Stimulated activated naive CD8-positive, alpha-beta T cell treated with anti-CD3 and anti-CD28 coated beads, Interleukin-15, amount 100 ng/mL, for 72 hours (primary cell): ENCODE results near the gene JAML.
"Not testable (repeated sequence)": the region's sequence is repeated elsewhere in the genome, so short reads cannot be mapped to it uniquely, and the experiment has no call there.

Experiments used
- ATAC-seq: fragments of 150-1000 bp; cut with Tn5 transposase; 2 replicates; pipeline ENCODE4 v1.10.0; 2021; ENCODE audit warnings: mild to moderate bottlenecking, moderate library complexity
- DNase-seq, 2 donors: peaks; one replicate each; pipeline ENCODE4 v3.0.0; 2021 to 2022
- H3K27ac Mint-ChIP-seq, 2 donors: one replicate each; pipeline ENCODE4 v1.8.0; 2022; ENCODE audit warnings: mild to moderate bottlenecking in 2 of 2, mixed read lengths in 2 of 2, moderate library complexity in 2 of 2
- H3K27me3 Mint-ChIP-seq: one replicate; pipeline ENCODE4 v1.8.0; 2022; ENCODE audit warnings: mixed read lengths
- H3K4me1 Mint-ChIP-seq: one replicate; pipeline ENCODE4 v1.8.0; 2022; ENCODE audit warnings: mild to moderate bottlenecking, mixed read lengths
- H3K4me3 Mint-ChIP-seq, 2 donors: one replicate each; pipeline ENCODE4 v1.8.0; 2022; ENCODE audit warnings: mild to moderate bottlenecking in 2 of 2, mixed read lengths in 2 of 2, moderate library complexity in 1 of 2
- H3K9me3 Mint-ChIP-seq, 2 donors: one replicate each; pipeline ENCODE4 v1.8.0; 2022; ENCODE audit warnings: mixed read lengths in 2 of 2

Gene JAML

DNA sequence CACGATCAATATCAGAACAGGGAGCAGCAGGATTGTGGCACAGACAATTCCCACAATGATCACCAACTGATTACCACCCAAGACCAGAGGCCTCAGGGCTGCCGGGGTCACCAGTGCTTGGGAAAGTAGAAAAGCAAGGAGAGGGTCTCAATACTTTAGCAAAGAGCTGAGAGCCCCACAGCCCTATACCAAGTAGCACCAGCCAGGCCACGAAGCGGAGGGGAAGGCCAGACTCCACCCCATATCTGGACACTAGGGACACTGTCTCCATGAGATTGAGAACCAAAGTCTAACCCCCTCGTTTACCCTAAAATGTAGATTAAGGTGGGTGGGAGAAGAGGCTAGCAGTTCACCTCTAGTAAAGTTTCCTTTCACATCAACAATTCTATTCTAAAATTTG is 24.3 kb downstream of the JAML start:
- H3K9me3 Mint-ChIP-seq = no peaks in the 10 kb centered on the region
- peaks cover 17% of the 10 kb centered on the region for H3K4me1 Mint-ChIP-seq
- DNase-seq (no peak), ATAC-seq (no peak)
- H3K27ac Mint-ChIP-seq = no peak overlapping the region
- H3K27me3 Mint-ChIP-seq = no peaks in the 10 kb centered on the region
- H3K4me3 Mint-ChIP-seq = peak overlapping the region in 1 of 2 donors; percentile 69

DNA sequence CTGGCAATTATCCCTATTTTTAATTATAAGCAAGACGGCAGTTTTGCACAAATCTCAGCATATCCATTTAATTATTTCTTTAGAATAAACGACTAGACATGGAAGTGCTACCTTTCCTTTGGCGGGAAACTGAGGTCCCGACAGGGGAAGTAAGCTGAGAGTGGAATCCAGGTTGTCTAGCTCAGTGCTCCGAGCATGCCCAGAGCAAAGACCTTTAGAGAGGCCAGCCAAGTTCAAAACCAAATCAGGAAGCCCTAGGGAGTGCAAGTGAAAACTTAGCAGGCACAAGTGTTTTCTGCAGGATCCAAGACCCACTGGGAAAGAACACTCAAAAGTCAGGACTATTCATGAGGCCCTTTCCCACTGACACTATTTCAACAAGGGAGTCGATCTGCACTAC is 25.7 kb downstream of the JAML start:
- Mint-ChIP-seq H3K27ac (peak overlapping the region; percentile 29 to 87), H3K27me3 (no peaks in the 10 kb centered on the region), H3K9me3 (no peaks in the 10 kb centered on the region), H3K4me1 (peaks cover 31% of the 10 kb centered on the region), H3K4me3 (peak overlapping the region in 1 of 2 donors; percentile 36)
- ATAC-seq (no peak), DNase-seq (no peak)

DNA sequence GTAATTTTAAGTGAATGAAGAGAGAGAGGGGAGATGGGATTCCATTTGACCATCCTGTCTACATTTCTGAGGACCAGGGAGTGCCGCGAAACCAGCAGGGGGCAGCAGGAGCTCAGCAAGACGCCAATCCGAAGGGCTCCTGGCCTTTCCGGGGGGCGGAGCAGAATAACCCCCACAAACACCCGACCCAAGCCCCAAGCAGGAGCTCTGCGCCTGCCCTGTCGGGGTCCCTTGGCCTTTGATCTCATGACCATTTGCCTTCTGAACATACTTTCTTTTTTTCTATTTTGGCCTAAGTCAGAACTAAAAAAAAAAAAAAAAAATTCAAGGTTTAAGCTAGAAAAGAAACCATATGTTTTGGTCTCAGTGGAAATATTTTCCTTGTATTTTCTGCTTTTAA is 26.4 kb downstream of the JAML start:
- Mint-ChIP-seq H3K27me3 (no peaks in the 10 kb centered on the region), H3K27ac (peak overlapping the region; percentile 83 to 87), H3K4me3 (peak overlapping the region in 1 of 2 donors; percentile 30), H3K9me3 (no peaks in the 10 kb centered on the region), H3K4me1 (peaks cover 35% of the 10 kb centered on the region)
- ATAC-seq (peak; percentile 34), DNase-seq (peak; percentile 77 to 83)

DNA sequence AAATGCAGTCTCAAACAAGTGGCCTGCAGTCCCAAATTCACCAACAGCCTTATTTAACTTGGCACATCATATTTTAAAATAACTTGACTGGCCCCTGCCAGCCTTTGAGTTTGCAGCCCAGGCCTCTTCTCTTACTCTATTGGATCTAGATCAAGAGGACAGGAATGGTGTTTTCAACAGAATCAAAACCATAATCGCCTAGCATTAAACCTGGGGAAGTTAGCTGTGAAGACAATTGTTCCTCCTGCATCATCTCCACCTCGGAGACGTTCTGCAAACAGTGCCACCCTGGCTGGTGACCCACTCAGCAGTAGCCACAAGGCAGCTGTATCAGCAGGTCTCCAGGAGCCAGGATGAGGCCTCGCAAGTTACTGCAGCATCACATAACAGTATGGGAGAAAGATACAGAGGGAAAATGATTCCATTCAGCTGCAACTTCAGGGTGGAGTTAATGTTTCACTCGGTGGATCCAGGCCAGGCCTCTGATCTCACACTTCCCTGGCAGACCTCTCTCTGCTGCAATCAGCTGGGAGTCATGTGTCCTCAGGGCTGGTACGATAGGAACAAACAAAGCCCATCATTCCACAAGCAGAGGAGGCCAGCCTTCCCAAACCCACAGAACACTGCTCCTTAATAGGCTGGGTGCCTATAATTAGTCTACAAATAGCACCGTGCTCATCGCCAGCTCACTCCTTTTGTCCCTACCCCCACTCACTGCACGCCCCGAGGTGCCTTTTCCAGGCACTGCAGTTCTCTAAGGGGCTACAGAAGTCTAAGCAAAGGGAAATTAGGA is 29.8 kb downstream of the JAML start:
- peak overlapping the region; percentile 41 to 89 for H3K27ac Mint-ChIP-seq
- no peaks in the 10 kb centered on the region for H3K27me3 Mint-ChIP-seq
- H3K9me3 Mint-ChIP-seq = peaks cover 4 to 7% of the 10 kb centered on the region in 2 donors
- no peak overlapping the region for H3K4me3 Mint-ChIP-seq
- ATAC-seq (no peak), DNase-seq (no peak)
- H3K4me1 Mint-ChIP-seq = peaks cover 35% of the 10 kb centered on the region

DNA sequence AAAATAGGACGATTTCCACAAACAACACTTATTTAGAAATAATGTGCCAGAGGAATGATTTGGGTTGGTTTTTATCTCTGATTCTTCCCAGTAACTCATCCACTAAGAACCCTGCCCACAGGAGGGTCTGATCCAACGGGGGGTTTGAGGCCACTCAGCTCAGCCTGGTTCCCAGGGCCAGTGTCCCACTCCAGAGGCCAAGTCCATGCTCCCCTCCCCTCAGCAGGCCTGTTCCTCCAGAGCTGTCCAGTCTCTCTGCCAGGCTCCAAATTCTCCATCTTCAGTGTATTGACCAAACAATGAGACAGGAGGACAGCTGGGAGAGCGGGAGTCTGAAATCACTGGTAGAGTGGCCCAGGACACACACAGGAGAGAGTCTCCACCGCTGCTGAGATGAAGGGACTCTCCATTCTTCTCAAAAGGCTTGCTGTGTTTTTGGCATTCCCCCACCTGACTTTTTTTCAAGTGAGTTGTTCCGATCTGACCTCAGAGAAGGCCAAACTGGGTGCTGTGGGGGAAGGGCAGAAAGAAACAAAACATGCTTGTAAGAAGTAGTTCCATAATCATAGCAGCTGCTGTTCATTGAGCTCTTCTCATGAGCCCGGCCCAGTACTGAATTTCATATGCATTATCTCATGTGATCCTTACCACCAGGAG is 30.8 kb downstream of the JAML start:
- no peak for DNase-seq
- H3K27me3 Mint-ChIP-seq = no peaks in the 10 kb centered on the region

DNA sequence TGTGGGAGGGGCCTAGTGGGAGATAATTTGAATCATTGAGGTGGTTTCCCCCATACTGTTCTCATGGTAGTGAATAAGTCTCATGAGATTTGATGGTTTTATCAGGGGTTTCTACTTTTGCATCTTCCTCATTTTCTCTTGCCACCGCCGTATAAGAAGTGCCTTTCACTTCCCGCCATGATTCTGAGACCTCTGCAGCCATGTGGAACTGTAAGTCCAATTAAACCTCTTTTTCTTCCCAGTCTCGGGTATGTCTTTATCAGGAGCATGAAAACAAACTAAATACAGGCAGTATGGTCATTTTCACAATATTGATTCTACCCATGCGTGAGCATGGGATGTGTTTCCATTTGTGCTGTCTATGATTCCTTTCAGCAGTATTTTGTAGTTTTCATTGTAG is 32.0 kb downstream of the JAML start:
- Mint-ChIP-seq H3K4me1 (peaks cover 19% of the 10 kb centered on the region), H3K27ac (peak overlapping the region in 1 of 2 donors; percentile 55)
- not testable (repeated sequence) for DNase-seq, H3K9me3 Mint-ChIP-seq, ATAC-seq, H3K27me3 Mint-ChIP-seq, H3K4me3 Mint-ChIP-seq

More for the DNA sequence above, 30.8 kb downstream of the JAML start:
- Mint-ChIP-seq H3K4me3 (no peak overlapping the region), H3K27ac (peak overlapping the region; percentile 81 to 82), H3K4me1 (peaks cover 31% of the 10 kb centered on the region), H3K9me3 (peaks cover 4 to 7% of the 10 kb centered on the region in 2 donors)
- ATAC-seq = no peak

DNA sequence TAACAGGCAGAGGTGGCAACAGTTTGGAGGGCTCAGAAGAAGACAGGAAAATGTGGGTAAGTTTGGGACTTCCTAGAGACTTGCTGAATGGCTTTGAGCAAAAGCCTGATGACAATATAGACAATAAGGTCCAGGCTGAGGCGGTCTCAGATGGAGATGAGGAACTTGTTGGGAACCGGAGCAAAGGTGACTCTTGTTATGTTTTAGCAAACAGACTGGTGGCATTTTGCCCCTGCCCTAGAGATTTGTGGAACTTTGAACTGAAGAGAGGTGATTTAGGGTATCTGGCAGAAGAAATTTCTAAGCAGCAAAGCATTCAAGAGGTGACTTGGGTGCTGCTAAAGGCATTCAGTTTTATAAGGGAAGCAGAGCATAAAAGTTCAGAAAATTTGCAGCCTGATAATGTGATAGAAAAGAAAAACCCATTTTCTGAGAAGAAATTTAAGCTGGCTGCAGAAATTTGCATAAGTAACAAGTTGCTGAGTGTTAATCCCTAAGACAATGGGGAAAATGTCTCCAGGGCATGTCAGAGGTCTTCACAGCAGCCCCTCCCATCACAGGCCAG is 33.8 kb downstream of the JAML start:
- not testable (repeated sequence) for DNase-seq, H3K9me3 Mint-ChIP-seq, H3K27me3 Mint-ChIP-seq, H3K4me3 Mint-ChIP-seq, ATAC-seq
- Mint-ChIP-seq H3K4me1 (peaks cover 19% of the 10 kb centered on the region), H3K27ac (peak overlapping the region in 1 of 2 donors; percentile 16)

DNA sequence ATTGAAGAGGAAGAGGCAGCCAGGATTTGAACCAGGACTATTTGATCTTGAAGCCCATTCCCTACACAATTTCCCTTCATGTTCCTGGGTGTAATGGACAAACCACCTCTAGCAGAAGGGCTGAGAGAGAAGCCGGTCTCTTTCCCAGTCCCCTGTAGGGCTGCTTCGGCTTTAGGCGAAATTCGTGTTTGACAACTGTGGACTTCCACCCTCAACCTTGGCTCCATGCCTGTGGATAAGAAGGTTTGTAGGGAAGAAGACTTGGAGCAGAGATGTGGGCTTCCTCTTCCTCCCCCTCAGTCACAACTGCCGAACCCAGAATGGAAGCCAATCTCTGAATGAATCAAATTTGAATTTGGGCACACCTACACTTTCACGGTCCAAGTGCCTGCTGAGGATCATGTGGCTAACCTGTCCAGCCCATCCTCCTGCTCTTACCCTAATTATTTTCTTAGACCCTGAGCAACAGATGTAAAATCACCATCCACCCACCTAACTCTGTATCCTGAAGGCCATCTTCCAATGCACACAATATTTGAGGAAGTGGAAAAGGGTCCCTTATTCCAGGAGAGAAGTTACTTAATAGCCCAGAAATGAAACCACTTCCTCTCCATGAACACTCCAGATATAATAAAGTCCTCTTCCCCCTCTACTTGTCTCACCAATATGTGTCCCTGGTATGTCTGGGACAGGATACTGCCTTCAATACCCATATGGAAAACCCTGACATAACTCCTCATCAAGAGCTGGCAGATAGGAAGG is 38.3 kb downstream of the JAML start:
- DNase-seq = no peak

DNA sequence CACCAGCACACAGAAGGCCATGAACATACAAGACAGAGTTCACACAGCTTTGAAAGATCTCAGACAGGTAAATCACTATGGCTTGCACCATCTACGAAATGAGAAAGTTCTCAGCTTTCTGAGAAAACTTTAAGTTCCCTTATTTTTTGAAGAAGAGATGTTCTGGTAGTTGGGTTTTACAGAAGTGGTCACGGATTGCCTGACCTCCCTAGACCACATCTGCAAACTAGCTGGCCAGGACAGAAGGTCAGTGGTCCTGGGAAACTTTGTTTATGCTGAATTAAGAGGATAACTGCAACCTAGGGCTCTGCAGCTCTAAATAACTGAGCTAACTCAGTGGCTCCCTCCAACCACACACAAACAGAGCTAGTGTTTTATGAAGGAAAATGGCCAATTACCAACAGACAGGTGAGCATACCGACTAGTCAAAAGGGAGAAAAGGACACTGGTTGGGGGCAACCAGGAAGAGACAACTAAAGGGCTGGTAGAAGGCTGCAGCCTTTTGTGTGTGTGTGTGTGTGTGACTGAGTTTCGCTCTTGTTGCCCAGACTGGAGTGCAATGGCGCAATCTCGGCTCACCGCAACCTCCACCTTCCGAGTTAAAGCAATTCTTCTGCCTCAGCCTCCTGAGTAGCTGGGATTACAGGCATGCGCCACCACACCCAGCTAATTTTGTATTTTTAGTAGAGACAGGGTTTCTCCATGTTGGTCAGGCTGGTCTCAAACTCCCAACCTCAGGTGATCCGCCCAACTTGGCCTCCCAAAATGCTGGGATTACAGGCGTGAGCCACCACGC is 39.8 kb downstream of the JAML start:
- Mint-ChIP-seq H3K27ac (no peak overlapping the region), H3K9me3 (no peaks in the 10 kb centered on the region), H3K4me1 (peaks cover 7% of the 10 kb centered on the region), H3K27me3 (peaks cover 17% of the 10 kb centered on the region), H3K4me3 (no peak overlapping the region)
- no peak for DNase-seq
- ATAC-seq = no peak

More for the DNA sequence above, 38.3 kb downstream of the JAML start:
- peaks cover 8% of the 10 kb centered on the region for H3K27me3 Mint-ChIP-seq
- H3K4me1 Mint-ChIP-seq = no peaks in the 10 kb centered on the region
- H3K9me3 Mint-ChIP-seq = no peaks in the 10 kb centered on the region
- ATAC-seq = no peak
- no peak overlapping the region for H3K4me3 Mint-ChIP-seq
- no peak overlapping the region for H3K27ac Mint-ChIP-seq

DNA sequence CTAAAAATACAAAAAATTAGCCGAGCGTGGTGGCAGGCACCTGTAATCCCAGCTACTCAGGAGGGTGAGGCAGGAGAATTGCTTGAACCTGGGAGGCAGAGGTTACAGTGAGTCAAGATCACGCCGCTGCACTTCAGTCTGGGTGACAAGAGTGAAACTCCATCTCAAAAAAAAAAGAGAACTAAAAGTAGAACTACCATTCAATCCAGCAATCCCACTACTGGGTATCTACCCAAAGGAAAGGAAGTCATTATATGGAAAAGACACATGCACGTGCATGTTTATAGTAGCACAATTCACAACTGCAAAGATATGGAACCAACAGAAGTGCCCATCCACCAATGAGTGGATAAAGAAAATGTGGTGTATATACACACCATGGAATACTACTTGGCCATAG is 41.1 kb downstream of the JAML start:
- not testable (repeated sequence) for H3K27ac Mint-ChIP-seq, H3K4me3 Mint-ChIP-seq, H3K9me3 Mint-ChIP-seq, DNase-seq, ATAC-seq
- Mint-ChIP-seq H3K4me1 (peaks cover 11% of the 10 kb centered on the region), H3K27me3 (peaks cover 22% of the 10 kb centered on the region)

DNA sequence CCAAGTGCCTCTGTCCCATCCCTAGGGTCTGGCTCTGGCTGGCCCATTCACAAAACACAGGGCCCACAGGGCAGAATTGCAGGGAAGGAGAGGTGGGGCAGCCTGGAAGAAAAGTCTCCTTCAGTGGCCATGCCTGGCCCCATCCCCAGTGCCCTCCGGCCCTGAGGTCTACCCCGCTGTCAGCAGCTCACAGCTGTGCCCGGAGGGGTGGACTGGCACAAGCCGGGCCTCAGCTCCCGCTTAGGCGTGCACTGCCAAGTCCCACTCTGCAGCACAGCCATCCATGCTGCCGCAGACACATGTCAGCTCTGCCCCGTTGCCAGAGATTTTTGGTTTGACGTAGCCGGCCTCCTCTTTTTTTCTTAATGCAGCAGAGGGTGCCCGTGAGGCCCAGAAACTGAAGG is 44.5 kb downstream of the JAML start:
- H3K9me3 Mint-ChIP-seq = no peaks in the 10 kb centered on the region

DNA sequence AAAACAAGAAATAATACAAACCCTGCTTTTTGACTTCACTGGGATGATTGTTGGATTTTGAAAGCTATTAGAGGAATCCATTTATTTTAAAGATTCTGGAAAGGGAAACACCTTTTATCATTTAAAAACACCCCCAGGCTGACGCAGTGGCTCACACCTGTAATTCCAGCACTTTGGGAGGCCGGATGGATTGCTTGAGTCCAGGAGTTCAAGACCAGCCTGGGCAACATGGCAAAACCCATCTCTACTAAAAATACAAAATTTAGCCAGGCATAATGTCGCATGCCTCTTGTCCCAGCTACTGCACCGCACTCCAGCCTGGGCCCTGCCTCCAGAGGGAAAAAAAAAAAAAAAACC is 48.1 kb downstream of the JAML start:
- peak overlapping the region in 1 of 2 donors; percentile 27 for H3K27ac Mint-ChIP-seq

More for the DNA sequence above, 44.5 kb downstream of the JAML start:
- ATAC-seq (peak; percentile 52), DNase-seq (no peak)
- Mint-ChIP-seq H3K4me1 (peaks cover 11% of the 10 kb centered on the region), H3K27me3 (peaks cover 32% of the 10 kb centered on the region), H3K4me3 (no peak overlapping the region), H3K27ac (peak overlapping the region; percentile 21 to 35)

DNA sequence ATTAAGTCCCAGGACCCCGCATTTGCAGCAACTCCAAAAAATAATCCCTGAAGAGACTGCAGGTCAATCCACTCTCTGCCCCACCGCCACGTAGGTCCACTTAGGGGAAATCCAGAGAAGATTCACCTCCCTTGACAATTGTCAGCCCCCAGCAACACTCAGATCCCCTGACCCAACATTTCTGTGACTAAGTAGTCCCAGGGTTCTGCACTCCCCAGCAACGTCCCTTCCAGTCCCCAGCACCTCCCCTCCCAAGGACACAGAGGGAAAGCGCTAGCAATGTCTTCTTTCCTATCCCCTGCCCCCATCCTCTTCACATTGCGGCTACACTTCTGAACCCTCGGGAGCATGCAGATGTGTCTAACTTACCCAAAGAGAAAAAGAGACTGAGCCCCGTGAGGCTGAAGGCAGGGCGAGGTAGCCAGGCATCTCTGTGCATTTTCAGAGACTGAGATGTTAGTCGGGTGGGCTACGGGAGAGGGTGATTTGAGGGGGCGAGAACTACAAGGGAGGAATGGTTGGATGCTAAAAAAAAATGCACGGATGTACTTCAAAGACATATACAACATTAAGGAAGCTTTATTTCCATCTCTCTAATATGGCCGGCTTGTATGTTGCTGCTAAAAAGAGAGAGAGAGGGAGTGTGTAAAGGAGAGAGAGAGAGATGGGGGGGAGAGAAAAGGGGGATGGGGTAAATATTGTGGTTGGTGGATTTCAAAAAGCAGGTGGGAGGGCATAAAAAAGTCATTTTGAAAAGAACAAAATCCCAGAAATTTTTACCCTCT is 48.6 kb downstream of the JAML start, which contains the start of gene SCN2B:
SCN2B (minus strand) TSS at position 647 of the 785 bp plus-strand sequence; CDS start at position 439, 208 bp downstream.
- DNase-seq (no peak), ATAC-seq (no peak)
- Mint-ChIP-seq H3K27me3 (peaks cover 32% of the 10 kb centered on the region), H3K4me1 (peaks cover 11% of the 10 kb centered on the region), H3K9me3 (no peaks in the 10 kb centered on the region), H3K27ac (peak within 1 kb of the TSS in 1 of 2 donors; percentile 27), H3K4me3 (no peak within 1 kb of the TSS)

More for the DNA sequence above, 48.1 kb downstream of the JAML start:
- ATAC-seq (no peak), DNase-seq (no peak)
- Mint-ChIP-seq H3K4me3 (no peak overlapping the region), H3K27me3 (peaks cover 34% of the 10 kb centered on the region), H3K9me3 (no peaks in the 10 kb centered on the region), H3K4me1 (peaks cover 11% of the 10 kb centered on the region)
